ENCODE results near the gene RP9.

The RP9 gene

GRCh38 chr7:33062782-33063443, 46.3 kb downstream of the RP9 start:
- Histone ChIP-seq H3K4me2 (ENCODE audit: low read length) (peak overlapping the region; percentile 68), H3K27me3 (ENCODE audit: control insufficient read depth, insufficient read depth, low read length) (no peaks in the 10 kb centered on the region), H3K79me2 (peaks cover 31% of the 10 kb centered on the region), H3K27ac (peak overlapping the region; percentile 93), H3K9me3 (ENCODE audit: control insufficient read depth, low read length) (no peaks in the 10 kb centered on the region), H3K36me3 (ENCODE audit: control insufficient read depth, insufficient read depth, low read length) (no peaks in the 10 kb centered on the region), H3K4me3 (ENCODE audit: low read depth, low read length) (peak overlapping the region; percentile 67), H3K4me1 (peaks cover 6% of the 10 kb centered on the region), H2AFZ (peak overlapping the region; percentile 100), H3K9ac (no peak overlapping the region)
- TF ChIP-seq CTCF (IDR thresholded peaks at IDR 0.05) = no peak

GRCh38 chr7:33062023-33062781, 47.0 kb downstream of the RP9 start, which contains the start of gene NT5C3A:
NT5C3A (minus strand) TSS chr7:33062776; CDS start chr7:33062705, 71 bp downstream.
- Histone ChIP-seq H3K27me3 (ENCODE audit: control insufficient read depth, insufficient read depth, low read length) (no peaks in the 10 kb centered on the region), H3K4me2 (ENCODE audit: low read length) (peak within 1 kb of the TSS; percentile 68), H3K4me3 (ENCODE audit: low read depth, low read length) (peak within 1 kb of the TSS; percentile 67), H2AFZ (peak within 1 kb of the TSS; percentile 100), H3K4me1 (peaks cover 6% of the 10 kb centered on the region), H3K79me2 (peaks cover 32% of the 10 kb centered on the region), H3K9ac (peak within 1 kb of the TSS; percentile 48), H3K27ac (peak within 1 kb of the TSS; percentile 93), H3K36me3 (ENCODE audit: control insufficient read depth, insufficient read depth, low read length) (no peaks in the 10 kb centered on the region), H3K9me3 (ENCODE audit: control insufficient read depth, low read length) (no peaks in the 10 kb centered on the region)
- no peak for TF ChIP-seq CTCF (IDR thresholded peaks at IDR 0.05)

GRCh38 chr7:33061282-33061937, 47.8 kb downstream of the RP9 start:
- peaks cover 40% of the 10 kb centered on the region for H3K79me2 ChIP-seq
- no peaks in the 10 kb centered on the region for H3K27me3 ChIP-seq (ENCODE audit: control insufficient read depth, insufficient read depth, low read length)
- H3K9me3 ChIP-seq (ENCODE audit: control insufficient read depth, low read length) = no peaks in the 10 kb centered on the region
- peaks cover 6% of the 10 kb centered on the region for H3K4me1 ChIP-seq
- no peak overlapping the region for H3K9ac ChIP-seq
- H3K4me2 ChIP-seq (ENCODE audit: low read length) = peak overlapping the region; percentile 68
- no peak overlapping the region for H3K27ac ChIP-seq
- H3K4me3 ChIP-seq (ENCODE audit: low read depth, low read length) = peak overlapping the region; percentile 67
- H2AFZ ChIP-seq = no peak overlapping the region
- H3K36me3 ChIP-seq (ENCODE audit: control insufficient read depth, insufficient read depth, low read length) = no peaks in the 10 kb centered on the region
- no peak for TF ChIP-seq CTCF (IDR thresholded peaks at IDR 0.05)

- Histone ChIP-seq H3K4me1 (peaks cover 6% of the 10 kb centered on the region), H3K9ac (no peak overlapping the region), H3K27me3 (ENCODE audit: control insufficient read depth, insufficient read depth, low read length) (no peaks in the 10 kb centered on the region), H3K4me2 (ENCODE audit: low read length) (no peak overlapping the region), H2AFZ (no peak overlapping the region), H3K36me3 (ENCODE audit: control insufficient read depth, insufficient read depth, low read length) (no peaks in the 10 kb centered on the region), H3K27ac (no peak overlapping the region), H3K9me3 (ENCODE audit: control insufficient read depth, low read length) (no peaks in the 10 kb centered on the region), H3K79me2 (peaks cover 53% of the 10 kb centered on the region), H3K4me3 (ENCODE audit: low read depth, low read length) (no peak overlapping the region)
- TF ChIP-seq CTCF (IDR thresholded peaks at IDR 0.05) = no peak
Measured at GRCh38 chr7:33059635-33060034, 49.6 kb downstream of the RP9 start.
